Tibial nerve (tissue), 4 donors: ENCODE data around the gene ATG4D. TPM values are rescaled to one million over a fixed set of nuclear protein-coding genes. Genes with fewer than 3 reads are reported as not detected.
"Not testable (repeated sequence)": the region's sequence is repeated elsewhere in the genome, so short reads cannot be mapped to it uniquely, and the experiment has no call there.

ENCODE experiments used
- DNase-seq, 2 donors: peaks; one replicate each; pipeline ENCODE4 v3.0.0-alpha.2; 2019; ENCODE audit warnings: low spot score in 2 of 2
- H3K27ac ChIP-seq, 4 donors: fragments of 200-600 bp; sonication (generic) in 3 of 4; one replicate each; pipeline ENCODE4 v1.5.1; 2017 to 2019; ENCODE audit warnings: mild to moderate bottlenecking in 1 of 4
- H3K27me3 ChIP-seq, 2 donors: fragments of 200-600 bp; sonication (generic) in 1 of 2; one replicate each; pipeline versions ENCODE4 v1.5.1 to v1.6.0; 2017 to 2019
- H3K36me3 ChIP-seq, 3 donors: fragments of 200-600 bp; sonication (generic); one replicate each; pipeline ENCODE4 v1.5.1; 2018 to 2019
- H3K4me1 ChIP-seq, 4 donors: fragments of 200-600 bp; sonication (generic) in 3 of 4; one replicate each; pipeline ENCODE4 v1.5.1; 2017 to 2019
- H3K4me3 ChIP-seq, 4 donors: fragments of 200-600 bp; sonication (generic) in 3 of 4; one replicate each; pipeline ENCODE4 v1.5.1; 2017 to 2019; ENCODE audit warnings: mild to moderate bottlenecking in 1 of 4, moderate library complexity in 1 of 4
- H3K9me3 ChIP-seq, 4 donors: fragments of 200-600 bp; sonication (generic) in 3 of 4; one replicate each; pipeline ENCODE4 v1.5.1; 2017 to 2019
- EP300 ChIP-seq, 2 donors: sonication (generic); formaldehyde crosslinking; IDR thresholded peaks; one replicate each; pipeline ENCODE4 v1.6.1; 2017; ENCODE audit warnings: antibody characterized with exemption in 2 of 2, mild to moderate bottlenecking in 1 of 2
- POLR2A ChIP-seq, 2 donors: fragments of 450-650 bp; IDR thresholded peaks; one replicate each; pipeline ENCODE4 v1.6.1; 2017; ENCODE audit warnings: antibody characterized with exemption in 2 of 2, mild to moderate bottlenecking in 2 of 2, moderate library complexity in 2 of 2
- WGBS, 2 donors: methylation state at CpG; one replicate each; pipeline ENCODE4 v1.1.5; 2018; 5-methylcytosine and 5-hydroxymethylcytosine counted together
- total RNA-seq, 4 donors: library from RNA; depleted of rRNA; stranded (reverse); fragments of >200 nt; gene quantifications; one replicate each; pipeline ENCODE4 v1.1.0, GENCODE V29; 2016
- TF ChIP-seq, protein P1 (sequence below), 5 experiments: fragments of 200-600 bp in 3 of 5; fragments of 450-650 bp in 2 of 5; sonication (generic) in 3 of 5; IDR thresholded peaks; one replicate each; pipeline ENCODE4 v1.5.1; 2016 to 2019; ENCODE audit warnings: antibody characterized with exemption in 5 of 5, mild to moderate bottlenecking in 3 of 5, moderate library complexity in 2 of 5

ATG4D gene
- total RNA-seq, 4 donors from 2014 or later, result 11.5 to 27.8 (median 17.8) TPM

DNA sequence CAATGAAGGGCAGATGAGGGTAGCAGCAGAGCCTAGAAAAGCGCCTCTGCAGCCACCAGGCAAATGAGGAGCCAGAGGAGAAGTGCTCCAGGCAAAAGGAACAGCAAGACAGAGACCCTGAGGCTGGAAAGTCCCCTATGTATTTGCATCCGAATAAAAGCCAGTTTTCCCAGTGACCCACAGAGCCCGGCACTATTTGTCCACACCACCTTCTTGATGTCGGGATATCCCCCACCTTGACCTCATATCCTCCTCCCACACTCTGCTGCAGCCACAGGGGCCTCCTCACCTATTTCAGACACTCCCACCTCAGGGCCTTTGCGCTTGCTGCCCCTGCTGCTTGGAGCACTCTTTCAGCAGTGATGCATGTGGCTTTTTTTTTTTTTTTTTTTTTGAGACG is 6.6 kb downstream of the ATG4D start:
- TF ChIP-seq EP300 (IDR thresholded peaks at IDR 0.05), result no peak
- TF ChIP-seq, protein P1, sequence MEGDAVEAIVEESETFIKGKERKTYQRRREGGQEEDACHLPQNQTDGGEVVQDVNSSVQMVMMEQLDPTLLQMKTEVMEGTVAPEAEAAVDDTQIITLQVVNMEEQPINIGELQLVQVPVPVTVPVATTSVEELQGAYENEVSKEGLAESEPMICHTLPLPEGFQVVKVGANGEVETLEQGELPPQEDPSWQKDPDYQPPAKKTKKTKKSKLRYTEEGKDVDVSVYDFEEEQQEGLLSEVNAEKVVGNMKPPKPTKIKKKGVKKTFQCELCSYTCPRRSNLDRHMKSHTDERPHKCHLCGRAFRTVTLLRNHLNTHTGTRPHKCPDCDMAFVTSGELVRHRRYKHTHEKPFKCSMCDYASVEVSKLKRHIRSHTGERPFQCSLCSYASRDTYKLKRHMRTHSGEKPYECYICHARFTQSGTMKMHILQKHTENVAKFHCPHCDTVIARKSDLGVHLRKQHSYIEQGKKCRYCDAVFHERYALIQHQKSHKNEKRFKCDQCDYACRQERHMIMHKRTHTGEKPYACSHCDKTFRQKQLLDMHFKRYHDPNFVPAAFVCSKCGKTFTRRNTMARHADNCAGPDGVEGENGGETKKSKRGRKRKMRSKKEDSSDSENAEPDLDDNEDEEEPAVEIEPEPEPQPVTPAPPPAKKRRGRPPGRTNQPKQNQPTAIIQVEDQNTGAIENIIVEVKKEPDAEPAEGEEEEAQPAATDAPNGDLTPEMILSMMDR (IDR thresholded peaks at IDR 0.05), result no peak
- TF ChIP-seq POLR2A (IDR thresholded peaks at IDR 0.05), result no peak
- H3K9me3 ChIP-seq, result peaks cover 0 to 6% (median 0%) of the 10 kb centered on the region in 4 donors
- H3K27ac ChIP-seq, result no peak overlapping the region
- no peaks in the 10 kb centered on the region for H3K27me3 ChIP-seq
- H3K36me3 ChIP-seq, result peaks cover 0 to 97% (median 38%) of the 10 kb centered on the region in 3 donors
- H3K4me3 ChIP-seq, result no peak overlapping the region
- DNase-seq, result no peak
- 81 to 92% methylated on average over 6 of the region's 6 CpGs for WGBS, 2 donors
- H3K4me1 ChIP-seq, result peaks cover 0 to 7% (median 4%) of the 10 kb centered on the region in 4 donors

DNA sequence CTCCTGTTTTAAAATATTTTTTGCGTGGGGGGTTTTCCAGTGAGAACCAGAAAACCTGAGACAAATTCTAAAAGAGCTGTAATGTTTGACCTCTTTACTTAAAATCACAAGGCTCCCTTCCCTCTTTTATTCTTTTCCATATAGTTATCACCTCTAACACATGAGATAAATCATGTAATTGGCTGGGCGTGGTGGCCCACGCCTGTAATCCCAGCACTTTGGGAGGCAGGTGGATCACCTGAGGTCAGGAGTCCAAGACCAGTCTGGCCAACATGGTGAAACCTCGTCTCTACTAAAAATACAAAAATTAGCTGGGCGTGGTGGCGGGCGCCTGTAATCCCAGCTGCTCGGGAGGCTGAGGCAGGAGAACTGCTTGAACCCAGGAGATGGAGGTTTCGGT is 7.3 kb downstream of the ATG4D start:
- H3K9me3 ChIP-seq, H3K4me3 ChIP-seq, H3K27me3 ChIP-seq, DNase-seq, H3K27ac ChIP-seq, H3K4me1 ChIP-seq: not testable (repeated sequence)
- 86 to 92% methylated on average over 9 of the region's 9 CpGs for whole genome bisulfite sequencing, 2 donors
- H3K36me3 ChIP-seq, result peaks cover 0 to 98% (median 38%) of the 10 kb centered on the region in 3 donors

DNA sequence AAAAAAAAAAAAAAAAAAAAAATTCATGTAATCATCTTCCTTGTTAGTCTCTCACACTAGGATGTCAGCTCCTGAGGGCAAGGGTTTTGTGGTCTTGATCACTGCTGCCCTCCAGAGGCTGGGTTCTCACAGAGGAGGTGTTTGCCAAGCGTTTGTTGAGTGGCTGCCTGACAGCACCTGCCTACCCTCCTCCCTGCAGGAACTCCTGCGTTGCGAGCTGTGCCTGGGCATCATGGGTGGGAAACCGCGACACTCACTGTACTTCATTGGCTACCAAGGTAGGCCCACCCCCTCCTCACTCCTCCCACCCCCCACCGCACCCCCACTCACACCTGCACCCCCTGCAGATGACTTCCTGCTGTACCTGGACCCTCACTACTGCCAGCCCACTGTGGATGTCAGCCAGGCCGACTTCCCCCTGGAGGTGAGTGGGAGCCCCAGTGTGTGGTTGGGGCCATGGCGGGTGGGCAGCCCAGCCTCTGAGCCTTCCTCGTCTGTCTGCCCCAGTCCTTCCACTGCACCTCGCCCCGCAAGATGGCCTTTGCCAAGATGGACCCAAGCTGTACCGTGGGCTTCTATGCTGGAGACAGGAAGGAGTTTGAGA is 8.1 kb downstream of the ATG4D start:
- Histone ChIP-seq H3K36me3 (peaks cover 0 to 98% (median 38%) of the 10 kb centered on the region in 3 donors), H3K4me1 (peaks cover 0 to 5% (median 0%) of the 10 kb centered on the region in 4 donors), H3K27ac (no peak overlapping the region), H3K4me3 (no peak overlapping the region), H3K9me3 (peaks cover 0 to 6% (median 0%) of the 10 kb centered on the region in 4 donors), H3K27me3 (no peaks in the 10 kb centered on the region)
- WGBS, 2 donors, result 90 to 91% methylated on average over 9 to 11 of the region's 12 CpGs
- DNase-seq, result no peak
- no peak for TF ChIP-seq EP300 (IDR thresholded peaks at IDR 0.05)
- TF ChIP-seq POLR2A (IDR thresholded peaks at IDR 0.05), result no peak
- TF ChIP-seq, protein P1 (IDR thresholded peaks at IDR 0.05), result no peak

DNA sequence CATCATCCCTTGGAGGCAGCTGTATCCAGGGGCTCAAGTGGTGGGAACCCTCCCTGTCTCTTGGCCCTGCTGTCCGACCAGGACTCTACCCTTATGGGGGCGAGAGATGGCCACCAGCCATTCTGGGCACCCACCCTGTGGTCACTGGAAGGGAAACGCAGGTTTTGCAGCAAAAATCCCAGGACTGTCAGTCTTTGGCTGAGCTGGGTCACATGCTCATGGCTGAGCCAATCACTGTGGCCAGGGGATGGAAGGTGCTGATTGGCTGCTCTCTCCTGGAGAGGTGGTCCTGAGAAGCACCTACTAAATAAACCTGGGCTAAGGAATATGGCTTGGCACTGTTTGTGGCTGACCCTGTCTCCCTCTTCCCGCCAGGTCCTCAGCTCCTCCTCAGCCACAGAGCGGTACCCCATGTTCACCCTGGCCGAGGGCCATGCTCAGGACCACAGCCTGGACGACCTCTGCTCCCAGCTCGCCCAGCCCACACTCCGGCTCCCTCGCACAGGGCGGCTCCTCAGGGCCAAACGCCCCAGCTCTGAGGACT is 8.9 kb downstream of the ATG4D start:
- 70 to 71% methylated on average over 12 of the region's 12 CpGs for WGBS, 2 donors
- no peak for DNase-seq
- Histone ChIP-seq H3K4me1 (peaks cover 0 to 5% (median 0%) of the 10 kb centered on the region in 4 donors), H3K4me3 (no peak overlapping the region), H3K27me3 (no peaks in the 10 kb centered on the region), H3K36me3 (peaks cover 0 to 98% (median 39%) of the 10 kb centered on the region in 3 donors), H3K27ac (no peak overlapping the region), H3K9me3 (peaks cover 0 to 6% (median 0%) of the 10 kb centered on the region in 4 donors)
- no peak for TF ChIP-seq POLR2A (IDR thresholded peaks at IDR 0.05)
- no peak for TF ChIP-seq EP300 (IDR thresholded peaks at IDR 0.05)
- TF ChIP-seq, protein P1 (IDR thresholded peaks at IDR 0.05), result no peak

DNA sequence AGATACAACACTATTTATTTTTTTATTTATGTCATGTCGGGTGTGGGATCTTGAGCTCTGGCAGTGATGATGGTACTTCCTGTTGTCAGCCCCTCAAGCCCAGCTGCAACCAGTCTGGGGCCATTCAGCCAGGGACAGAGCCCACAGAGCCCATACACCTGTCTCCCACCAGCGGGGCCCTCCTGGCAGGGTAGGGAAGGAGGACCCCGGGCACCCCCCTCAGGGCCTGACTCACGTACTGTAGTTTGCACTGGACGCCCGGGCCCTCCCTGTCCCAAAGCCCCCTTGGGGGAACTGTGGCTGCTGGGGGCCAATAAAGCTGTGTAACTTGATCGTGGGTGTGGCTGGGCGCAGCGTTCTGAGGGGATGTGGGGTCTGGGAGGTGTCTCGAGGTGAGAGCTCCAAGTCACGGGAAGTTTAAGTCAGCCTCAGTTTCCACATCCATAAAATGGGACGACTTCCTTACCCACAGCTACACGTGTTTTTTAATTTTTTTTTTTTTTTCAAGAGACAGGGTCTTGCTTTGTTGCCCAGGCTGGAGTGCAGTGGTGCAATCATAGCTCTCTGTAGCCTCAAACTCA is 9.5 kb downstream of the ATG4D start:
- 70 to 79% methylated on average over 9 to 13 of the region's 13 CpGs for WGBS, 2 donors
- H3K27me3 ChIP-seq, result no peaks in the 10 kb centered on the region
- H3K27ac ChIP-seq, result no peak overlapping the region
- TF ChIP-seq, protein P1 (IDR thresholded peaks at IDR 0.05), result no peak
- no peak for TF ChIP-seq EP300 (IDR thresholded peaks at IDR 0.05)
- no peak for TF ChIP-seq POLR2A (IDR thresholded peaks at IDR 0.05)
- H3K36me3 ChIP-seq, result peaks cover 0 to 100% (median 41%) of the 10 kb centered on the region in 3 donors
- H3K9me3 ChIP-seq, result peaks cover 0 to 6% (median 0%) of the 10 kb centered on the region in 4 donors
- H3K4me1 ChIP-seq, result peaks cover 0 to 5% (median 0%) of the 10 kb centered on the region in 4 donors
- no peak for DNase-seq
- no peak overlapping the region for H3K4me3 ChIP-seq
